ENCODE data around the gene C10orf120.

The C10orf120 gene

GRCh38 chr10:122662231-122662630 lies 37.4 kb downstream of the C10orf120 start:
- in situ Hi-C loops (cut with MboI; ENCODE audit: low sequenced_read_pairs) = no loop called here

DNA sequence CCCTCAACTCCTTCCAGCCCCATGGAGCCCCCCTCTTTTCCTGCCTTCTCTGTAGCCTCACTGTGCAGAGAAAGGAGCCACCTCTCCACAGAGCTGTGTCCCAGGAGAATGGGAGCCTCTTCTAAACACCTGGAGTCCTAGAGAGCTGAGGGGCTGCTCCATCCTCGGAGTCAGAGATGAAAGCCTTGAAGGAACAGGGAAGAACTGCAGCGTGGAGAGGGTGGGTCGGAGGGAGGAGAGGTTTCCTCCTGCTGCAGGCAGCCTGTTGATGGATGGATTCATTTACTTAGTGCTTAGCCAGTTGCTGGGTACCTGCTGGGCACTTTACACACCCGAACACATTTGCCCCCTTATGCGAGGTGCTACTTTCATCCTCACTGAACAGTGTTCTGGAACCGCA lies 39.0 kb downstream of the C10orf120 start:
- in situ Hi-C loops (cut with MboI; ENCODE audit: low sequenced_read_pairs) = no loop called here

DNA sequence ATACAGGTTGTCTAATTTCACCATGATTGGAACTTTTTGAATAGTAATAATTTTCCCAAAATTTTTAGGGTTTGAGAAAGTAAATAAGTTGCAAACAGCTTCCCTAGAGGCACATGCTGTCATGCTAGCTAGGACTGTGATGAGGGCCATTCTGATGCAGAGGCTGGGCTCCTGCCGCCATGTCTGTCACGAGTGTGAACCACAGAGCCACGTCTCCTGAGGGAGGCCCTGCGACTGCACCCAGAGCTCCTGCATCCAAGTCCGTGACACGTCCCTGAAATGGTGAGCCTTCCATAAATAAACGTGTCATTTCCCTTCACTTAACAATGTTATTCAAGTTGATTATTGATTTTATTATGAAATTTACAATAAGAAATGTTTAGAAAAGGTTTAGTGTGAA lies 40.0 kb downstream of the C10orf120 start:
- in situ Hi-C loops (cut with MboI; ENCODE audit: low sequenced_read_pairs) = no loop called here

- in situ Hi-C loops (cut with MboI; ENCODE audit: low sequenced_read_pairs) = no loop called here
These were observed 40.5 kb downstream of the C10orf120 start for GRCh38 chr10:122659126-122659525.

GRCh38 chr10:122658356-122659049 lies 41.1 kb downstream of the C10orf120 start:
- in situ Hi-C loops (cut with MboI; ENCODE audit: low sequenced_read_pairs) = no loop called here

DNA sequence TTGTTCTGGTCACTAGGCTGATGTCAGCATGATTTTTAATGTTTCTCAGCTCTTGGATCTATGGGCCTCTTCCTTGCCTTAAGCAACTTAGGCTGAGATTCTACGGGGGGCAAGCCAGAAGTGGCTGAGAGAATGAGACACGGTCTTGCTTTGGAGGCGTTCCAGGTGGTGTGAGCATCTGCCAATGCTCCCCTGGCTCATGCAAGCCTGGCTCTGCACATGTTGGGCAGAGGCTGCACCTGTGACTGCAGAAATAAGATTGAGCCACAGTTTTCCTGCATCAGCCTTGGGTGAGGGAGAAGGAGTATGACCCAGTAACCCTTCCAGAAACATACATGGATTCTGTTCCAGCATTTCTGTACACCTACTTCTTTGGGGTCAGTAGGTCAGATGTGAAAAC lies 41.9 kb downstream of the C10orf120 start:
- in situ Hi-C loops (cut with MboI; ENCODE audit: low sequenced_read_pairs) = no loop called here

- in situ Hi-C loops (cut with MboI; ENCODE audit: low sequenced_read_pairs) = no loop called here
These were observed 42.4 kb downstream of the C10orf120 start for GRCh38 chr10:122657255-122657654.

DNA sequence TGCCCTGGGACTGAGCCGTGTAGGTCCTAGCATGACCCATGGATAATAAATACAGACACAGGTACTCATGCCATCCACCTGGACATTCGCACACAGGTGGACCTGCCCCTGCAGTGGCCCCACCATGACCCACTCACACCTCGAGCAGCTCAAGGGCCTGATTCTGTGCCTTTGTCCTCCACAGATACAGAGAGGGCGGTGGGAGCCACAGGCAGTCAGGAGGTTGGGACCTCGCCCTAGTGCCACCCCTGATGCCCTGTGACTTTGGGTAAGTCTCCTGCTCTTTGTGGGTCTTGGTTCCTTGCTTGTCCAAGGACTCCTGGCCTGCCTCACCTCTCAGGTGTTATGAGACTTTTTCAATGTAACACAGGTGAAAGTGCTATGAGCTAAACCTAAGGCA lies 42.9 kb downstream of the C10orf120 start:
- in situ Hi-C loops (cut with MboI; ENCODE audit: low sequenced_read_pairs) = no loop called here

- in situ Hi-C loops (cut with MboI; ENCODE audit: low sequenced_read_pairs) = no loop called here
These were observed 43.3 kb downstream of the C10orf120 start for GRCh38 chr10:122656308-122656705.

GRCh38 chr10:122655524-122656307 lies 43.9 kb downstream of the C10orf120 start:
- in situ Hi-C loops (cut with MboI; ENCODE audit: low sequenced_read_pairs) = no loop called here

GRCh38 chr10:122650331-122650730 lies 49.3 kb downstream of the C10orf120 start:
- in situ Hi-C loops (cut with MboI; ENCODE audit: low sequenced_read_pairs) = no loop called here

DNA sequence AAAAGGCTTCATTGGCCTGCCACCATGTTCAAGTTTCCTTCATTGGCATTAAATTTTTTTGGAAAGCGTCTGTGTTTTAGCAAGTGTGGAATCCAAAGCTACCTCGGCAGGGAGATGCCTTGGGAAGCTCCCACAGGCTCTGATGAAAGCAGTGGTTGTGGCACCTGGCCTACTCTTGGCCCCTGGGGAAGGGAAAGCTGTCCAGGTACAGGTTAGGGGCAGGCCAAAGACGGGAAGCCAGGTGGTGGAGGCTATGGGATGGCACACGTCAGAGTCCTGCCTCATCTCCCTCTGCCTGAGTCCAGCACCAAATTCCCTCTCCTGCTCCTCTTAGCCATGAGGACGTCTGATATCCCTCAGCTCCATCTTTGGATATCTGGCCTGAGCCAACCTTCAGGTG lies 49.7 kb downstream of the C10orf120 start:
- in situ Hi-C loops (cut with MboI; ENCODE audit: low sequenced_read_pairs) = no loop called here

DNA sequence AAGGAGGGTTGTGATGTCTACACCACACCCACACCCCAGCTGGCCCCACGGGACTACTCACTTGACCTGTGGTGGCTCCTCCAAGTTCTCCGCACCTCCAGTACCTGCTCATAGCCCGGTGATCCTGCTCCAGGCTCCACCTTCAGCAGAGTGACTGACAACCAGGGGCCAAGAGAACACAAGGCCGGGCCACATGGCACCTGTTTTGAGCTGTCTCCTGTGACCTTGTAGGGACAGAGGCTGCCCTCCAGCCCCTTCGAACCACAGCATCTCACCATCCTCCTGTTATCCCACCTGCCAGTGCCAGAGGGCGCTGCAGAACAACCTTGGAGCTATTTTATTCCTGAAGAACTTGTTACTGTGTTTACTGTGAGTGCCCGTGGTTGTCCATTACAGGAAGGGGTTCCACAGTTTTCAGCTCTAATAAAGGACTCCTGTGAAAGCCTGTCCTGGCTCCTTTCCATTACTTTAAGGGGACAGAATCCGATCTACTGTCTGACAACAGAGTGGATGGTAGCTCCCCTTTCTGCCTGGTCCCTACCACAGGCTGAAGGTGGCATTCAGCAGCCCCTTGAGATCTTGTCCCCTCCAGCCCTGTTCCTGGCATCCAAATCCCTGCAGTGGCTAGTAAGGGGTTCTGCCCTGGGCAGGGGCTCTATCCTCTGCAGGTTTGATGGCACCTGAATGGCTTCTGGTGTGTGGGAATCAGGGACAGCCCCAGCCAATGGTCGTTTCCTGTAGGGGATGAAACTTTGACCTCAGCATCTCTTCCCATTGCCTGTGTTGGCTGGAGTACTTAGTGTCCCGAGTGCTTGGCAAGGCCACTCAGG lies 50.8 kb downstream of the C10orf120 start:
- in situ Hi-C loops (cut with MboI; ENCODE audit: low sequenced_read_pairs) = no loop called here
